ENCODE measurements around the gene ZNF785.
"Not testable (repeated sequence)": the region's sequence is repeated elsewhere in the genome, so short reads cannot be mapped to it uniquely, and the experiment has no call there.

ZNF785 gene

DNA sequence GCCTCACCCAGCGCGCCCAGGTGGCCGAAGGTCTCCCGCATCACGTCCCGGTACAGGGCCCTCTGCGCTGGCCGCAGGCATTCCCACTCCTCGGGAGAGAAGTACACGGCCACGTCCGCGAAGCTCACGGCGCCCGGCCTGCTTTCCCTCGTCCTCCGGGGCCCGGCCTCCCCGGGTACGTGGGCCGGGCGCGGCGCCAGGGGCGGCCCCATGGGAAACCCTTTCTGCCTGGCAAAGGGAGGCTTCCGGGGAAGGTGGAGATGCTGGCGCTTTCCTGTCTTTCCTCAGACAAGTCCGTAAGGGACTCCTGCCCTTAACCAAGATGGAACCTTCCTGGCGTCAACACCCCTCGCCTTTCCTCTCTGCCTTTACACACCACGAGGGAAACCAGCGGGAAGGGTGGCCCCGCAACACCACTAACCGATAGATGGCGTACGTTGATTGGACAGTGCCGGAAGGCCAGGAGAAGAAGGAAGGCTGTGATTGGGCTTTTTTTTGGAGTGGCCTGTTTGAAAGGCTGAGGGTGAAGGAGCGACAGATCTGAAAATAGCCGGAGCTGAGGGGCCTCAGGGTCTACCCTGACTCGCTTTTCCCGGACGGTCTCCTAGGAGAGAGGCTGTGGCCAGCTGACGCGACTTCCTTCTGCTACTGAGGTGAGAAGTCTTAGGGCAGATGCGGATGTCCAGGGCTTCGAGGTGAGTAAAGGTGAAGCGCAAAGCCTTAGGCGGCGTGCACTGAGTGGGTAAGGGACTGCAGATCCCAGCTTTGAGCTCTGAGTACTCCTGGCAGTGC is at the start of gene ZNF785:
Gene ZNF785 (minus strand): TSS at position 298 of the 792 bp plus-strand sequence. CDS start 86 bp downstream, at position 212.
- peak; percentile 95 for DNase-seq (ENCODE audit: low spot score)

GRCh38 chr16:30633526-30633925 is 48.0 kb upstream of the ZNF785 start:
- DNase-seq (ENCODE audit: low spot score): no peak

GRCh38 chr16:30632454-30632853 is 47.0 kb upstream of the ZNF785 start:
- DNase-seq (ENCODE audit: low spot score): not testable (repeated sequence)

DNA sequence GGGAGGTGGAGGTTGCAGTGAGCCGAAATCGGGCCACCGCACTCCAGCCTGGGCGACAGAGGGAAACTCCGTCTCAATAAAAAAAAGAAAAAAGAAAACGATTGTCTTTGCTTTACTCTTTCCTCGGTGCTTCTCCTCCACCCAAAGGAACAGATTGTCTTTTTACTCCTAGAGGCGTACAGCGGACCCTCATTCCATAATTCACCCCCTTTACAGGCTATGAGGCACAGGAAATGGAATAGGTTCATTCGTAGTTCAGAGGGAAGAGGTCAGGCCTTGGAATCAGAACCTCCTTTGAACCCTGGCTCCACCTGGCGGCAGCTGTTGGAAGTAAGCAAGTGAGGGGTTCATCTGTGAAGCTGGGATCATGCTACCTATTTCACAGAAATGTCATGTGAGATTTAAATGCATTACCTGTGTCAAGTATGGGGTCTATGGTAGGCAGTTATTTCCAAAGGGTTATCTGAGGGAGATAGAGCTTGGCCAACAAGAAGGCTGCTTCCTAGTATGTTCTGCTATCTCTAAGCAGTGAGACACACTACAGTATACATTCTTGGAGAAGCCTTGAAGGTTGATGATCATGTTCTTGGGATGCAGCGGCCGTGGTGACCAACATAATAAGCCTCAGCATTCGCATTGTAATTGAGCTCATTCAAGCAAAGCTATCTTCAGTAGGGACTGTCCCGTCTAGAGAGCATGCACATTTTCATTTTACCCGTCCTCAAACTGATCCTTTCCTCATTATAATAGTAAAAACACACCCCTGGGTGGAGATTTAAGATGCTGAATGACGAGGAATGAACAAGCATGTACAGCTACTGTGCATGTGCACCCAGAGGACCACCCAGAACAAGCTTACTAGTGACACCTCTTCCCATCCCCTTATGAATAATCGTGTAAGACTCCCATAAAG is 43.4 kb upstream of the ZNF785 start:
- DNase-seq (ENCODE audit: low spot score): peak; percentile 89

- DNase-seq (ENCODE audit: low spot score): no peak
Measured at GRCh38 chr16:30626236-30626635, 40.7 kb upstream of the ZNF785 start.

- DNase-seq (ENCODE audit: low spot score): no peak
Measured at GRCh38 chr16:30623536-30624283, 38.2 kb upstream of the ZNF785 start.

- no peak for DNase-seq (ENCODE audit: low spot score)
Measured at GRCh38 chr16:30622455-30623032, 37.0 kb upstream of the ZNF785 start.

GRCh38 chr16:30621765-30622164 is 36.3 kb upstream of the ZNF785 start:
- no peak for DNase-seq (ENCODE audit: low spot score)

DNA sequence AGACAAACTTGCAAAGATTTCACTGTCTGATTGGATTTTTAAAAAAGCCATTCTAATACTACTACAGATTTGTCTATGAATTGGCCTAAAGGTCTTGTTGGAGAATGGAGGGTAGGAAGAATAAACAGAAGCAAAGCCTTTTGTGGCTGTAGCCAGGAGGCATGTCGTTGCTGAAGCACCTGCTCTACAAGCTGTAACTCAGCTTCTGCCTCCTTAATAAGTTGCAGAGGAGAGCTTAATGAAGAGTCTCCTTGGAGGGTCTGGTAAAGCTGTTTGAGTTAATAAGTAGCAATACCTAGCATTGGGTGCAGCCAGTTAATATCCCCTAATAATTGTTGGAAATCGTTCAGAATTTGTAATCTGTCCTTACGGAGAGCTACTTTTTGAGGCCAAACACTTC is 34.7 kb upstream of the ZNF785 start:
- no peak for DNase-seq (ENCODE audit: low spot score)

GRCh38 chr16:30619638-30620037 is 34.1 kb upstream of the ZNF785 start:
- no peak for DNase-seq (ENCODE audit: low spot score)

DNA sequence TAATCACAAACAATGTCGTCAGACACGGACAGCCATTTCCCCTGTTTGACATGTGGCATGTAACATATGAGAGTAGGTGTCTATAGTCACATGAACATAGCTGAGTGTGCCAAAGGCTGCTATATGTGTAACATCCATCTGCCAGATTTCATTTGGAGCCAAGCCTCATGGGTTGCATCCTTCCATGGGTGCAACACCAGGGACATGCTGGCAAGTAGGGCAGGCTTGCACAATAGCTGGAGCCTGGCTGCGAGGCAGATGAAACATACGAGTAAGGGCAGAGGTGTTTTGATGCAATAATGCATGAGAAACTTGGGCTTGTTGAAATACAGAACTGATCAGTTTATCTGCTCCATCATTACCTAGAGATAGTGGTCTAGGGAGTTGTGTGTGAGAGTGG is 33.7 kb upstream of the ZNF785 start:
- no peak for DNase-seq (ENCODE audit: low spot score)

- DNase-seq (ENCODE audit: low spot score): peak; percentile 54
Measured at GRCh38 chr16:30615358-30616091, 30.0 kb upstream of the ZNF785 start.

- peak; percentile 97 for DNase-seq (ENCODE audit: low spot score)
Measured at GRCh38 chr16:30609926-30610839, 24.7 kb upstream of the ZNF785 start, which contains the start of gene ZNF689. Gene ZNF689, minus strand, starts transcription at chr16:30610389. Its CDS starts 348 bp downstream, at chr16:30610041.

GRCh38 chr16:30609002-30609925 is 23.8 kb upstream of the ZNF785 start:
- no peak for DNase-seq (ENCODE audit: low spot score)

DNA sequence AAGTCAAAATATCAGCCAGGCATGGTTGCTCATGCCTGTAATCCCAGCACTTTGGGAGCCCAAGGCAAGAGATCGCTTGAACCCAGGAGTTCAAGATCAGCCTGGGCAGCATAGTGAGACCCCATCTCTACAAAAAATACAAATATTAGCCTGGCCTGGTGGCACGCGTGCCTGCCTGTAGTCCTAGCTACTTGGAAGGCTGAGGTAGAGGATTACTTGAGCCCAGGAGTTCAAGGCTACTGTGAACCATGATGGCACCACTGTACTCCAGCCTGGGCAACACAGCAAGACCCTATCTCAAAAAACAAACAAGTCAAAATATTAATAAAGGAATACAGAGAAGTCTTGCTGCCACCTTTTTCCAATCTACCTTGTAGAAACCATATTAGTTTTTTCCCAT is 20.5 kb upstream of the ZNF785 start:
- no peak for DNase-seq (ENCODE audit: low spot score)

DNA sequence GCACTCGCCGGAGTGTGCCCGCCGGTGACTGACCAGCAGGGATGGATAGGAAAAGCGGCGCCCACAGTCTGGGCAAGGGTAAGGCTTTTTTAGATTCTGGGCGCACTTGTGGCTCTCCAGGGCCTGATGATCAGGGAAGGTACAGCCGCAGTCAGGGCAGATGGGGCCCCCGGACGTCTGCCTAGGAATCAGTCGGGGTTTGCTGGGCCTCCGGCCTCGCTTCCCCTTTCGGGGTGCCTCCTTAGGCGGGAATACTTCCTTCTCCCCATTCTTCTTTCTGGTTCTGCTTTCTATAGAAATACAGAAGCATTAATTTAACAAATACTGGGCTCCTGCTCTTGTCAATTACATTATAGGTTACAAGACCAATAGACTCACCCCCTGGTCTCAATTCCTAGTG is 19.7 kb upstream of the ZNF785 start:
- no peak for DNase-seq (ENCODE audit: low spot score)

DNA sequence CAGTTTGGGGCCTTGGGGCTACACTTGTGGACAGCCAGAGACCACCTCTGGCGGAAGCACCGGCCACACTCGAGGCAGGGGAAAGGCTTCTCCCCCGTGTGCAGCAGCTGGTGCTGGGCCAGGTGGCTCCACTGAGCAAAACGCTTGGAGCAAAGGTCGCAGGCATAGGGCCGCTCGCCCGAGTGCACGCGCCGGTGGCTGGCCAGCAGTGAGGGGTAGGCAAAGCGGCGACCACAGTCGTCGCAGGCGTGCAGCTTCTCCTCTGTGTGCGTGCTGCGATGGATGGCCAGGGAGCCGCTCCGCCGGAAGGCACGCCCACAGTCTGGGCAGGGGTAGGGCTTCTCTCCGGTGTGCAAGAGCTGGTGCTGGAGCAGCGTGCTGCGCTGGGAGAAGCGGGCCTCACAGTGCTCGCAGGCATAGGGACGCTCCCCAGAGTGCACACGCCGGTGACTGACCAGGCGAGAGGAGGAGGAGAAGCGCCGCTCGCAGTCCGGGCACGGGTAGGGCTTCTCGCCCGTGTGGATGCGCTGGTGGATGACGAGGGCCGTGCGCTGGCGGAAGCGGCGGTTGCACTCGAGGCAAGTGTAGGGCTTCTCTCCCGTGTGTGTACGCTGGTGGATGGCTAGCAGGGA is 18.9 kb upstream of the ZNF785 start:
- DNase-seq (ENCODE audit: low spot score): no peak

- DNase-seq (ENCODE audit: low spot score): no peak
Measured at GRCh38 chr16:30603945-30604315, 18.4 kb upstream of the ZNF785 start.

All from hematopoietic multipotent progenitor cell treated with erythropoietin and hydrocortisone succinate and interleukin-3 and kit ligand, for 17 days (in vitro differentiated cells).